ENCODE measurements around the gene PDGFRB.

DNA sequence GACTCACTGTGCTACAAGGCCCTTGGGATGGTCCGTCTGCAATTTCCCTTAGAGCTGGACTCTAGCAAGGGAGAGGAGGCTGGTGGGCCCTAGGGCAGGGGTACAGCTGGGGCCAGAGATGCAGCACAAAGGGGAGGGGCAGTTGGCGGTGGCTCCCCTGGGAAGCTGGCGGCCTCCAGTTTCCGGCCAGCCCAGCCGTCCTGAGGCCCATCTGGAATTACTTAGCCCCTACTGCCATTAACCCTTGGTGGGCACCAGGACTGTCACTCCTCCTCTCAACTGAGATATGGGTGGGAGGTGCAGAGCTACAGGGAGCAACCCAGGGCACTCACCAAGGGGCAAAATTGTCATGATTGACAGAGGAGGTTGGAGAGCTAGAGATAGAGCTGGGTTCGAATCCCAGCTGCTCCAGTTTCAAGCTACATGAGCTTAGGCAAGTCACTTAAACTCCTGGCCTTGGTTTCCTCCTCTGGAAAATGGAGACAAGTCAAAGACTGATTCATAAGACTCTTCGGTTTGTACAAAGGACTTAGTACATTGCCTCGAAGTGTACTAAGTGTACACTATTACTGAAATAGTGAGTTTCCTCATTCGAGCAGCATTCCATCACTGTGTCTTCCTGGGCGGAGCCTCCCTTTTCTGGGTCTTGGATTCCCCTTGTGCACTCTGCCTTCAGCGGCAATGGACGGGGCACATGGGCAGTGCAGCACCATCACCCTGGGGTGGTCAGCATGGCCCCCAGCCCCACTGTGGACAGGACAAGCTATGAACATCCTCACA lies 2.7 kb upstream of the PDGFRB start:
- TF ChIP-seq POLR2A (conservative IDR thresholded peaks at IDR 0.05) (no peak), PHB2 (IDR thresholded peaks at IDR 0.05; ENCODE audit: low read depth) (no peak), ZNF174 (CRISPR knock-in tag; IDR thresholded peaks at IDR 0.05) (no peak)
- TF ChIP-seq, protein P1, sequence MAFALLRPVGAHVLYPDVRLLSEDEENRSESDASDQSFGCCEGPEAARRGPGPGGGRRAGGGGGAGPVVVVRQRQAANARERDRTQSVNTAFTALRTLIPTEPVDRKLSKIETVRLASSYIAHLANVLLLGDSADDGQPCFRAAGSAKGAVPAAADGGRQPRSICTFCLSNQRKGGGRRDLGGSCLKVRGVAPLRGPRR (CRISPR knock-in tag; IDR thresholded peaks at IDR 0.05): no peak
- TF ChIP-seq, protein P2, sequence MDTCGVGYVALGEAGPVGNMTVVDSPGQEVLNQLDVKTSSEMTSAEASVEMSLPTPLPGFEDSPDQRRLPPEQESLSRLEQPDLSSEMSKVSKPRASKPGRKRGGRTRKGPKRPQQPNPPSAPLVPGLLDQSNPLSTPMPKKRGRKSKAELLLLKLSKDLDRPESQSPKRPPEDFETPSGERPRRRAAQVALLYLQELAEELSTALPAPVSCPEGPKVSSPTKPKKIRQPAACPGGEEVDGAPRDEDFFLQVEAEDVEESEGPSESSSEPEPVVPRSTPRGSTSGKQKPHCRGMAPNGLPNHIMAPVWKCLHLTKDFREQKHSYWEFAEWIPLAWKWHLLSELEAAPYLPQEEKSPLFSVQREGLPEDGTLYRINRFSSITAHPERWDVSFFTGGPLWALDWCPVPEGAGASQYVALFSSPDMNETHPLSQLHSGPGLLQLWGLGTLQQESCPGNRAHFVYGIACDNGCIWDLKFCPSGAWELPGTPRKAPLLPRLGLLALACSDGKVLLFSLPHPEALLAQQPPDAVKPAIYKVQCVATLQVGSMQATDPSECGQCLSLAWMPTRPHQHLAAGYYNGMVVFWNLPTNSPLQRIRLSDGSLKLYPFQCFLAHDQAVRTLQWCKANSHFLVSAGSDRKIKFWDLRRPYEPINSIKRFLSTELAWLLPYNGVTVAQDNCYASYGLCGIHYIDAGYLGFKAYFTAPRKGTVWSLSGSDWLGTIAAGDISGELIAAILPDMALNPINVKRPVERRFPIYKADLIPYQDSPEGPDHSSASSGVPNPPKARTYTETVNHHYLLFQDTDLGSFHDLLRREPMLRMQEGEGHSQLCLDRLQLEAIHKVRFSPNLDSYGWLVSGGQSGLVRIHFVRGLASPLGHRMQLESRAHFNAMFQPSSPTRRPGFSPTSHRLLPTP (IDR thresholded peaks at IDR 0.05; ENCODE audit: borderline replicate concordance, extremely low read depth, insufficient read length): no peak
